Measurements from ENCODE around the gene CHST1. TPM values are rescaled to one million over a fixed set of nuclear protein-coding genes. Genes with fewer than 3 reads are reported as not detected.
A peak's percentile ranks its signal among the peaks of the same experiment; 100 is the strongest.

Gene CHST1
- total RNA-seq, 1 donor from 2014 or later = 3.1 TPM

DNA sequence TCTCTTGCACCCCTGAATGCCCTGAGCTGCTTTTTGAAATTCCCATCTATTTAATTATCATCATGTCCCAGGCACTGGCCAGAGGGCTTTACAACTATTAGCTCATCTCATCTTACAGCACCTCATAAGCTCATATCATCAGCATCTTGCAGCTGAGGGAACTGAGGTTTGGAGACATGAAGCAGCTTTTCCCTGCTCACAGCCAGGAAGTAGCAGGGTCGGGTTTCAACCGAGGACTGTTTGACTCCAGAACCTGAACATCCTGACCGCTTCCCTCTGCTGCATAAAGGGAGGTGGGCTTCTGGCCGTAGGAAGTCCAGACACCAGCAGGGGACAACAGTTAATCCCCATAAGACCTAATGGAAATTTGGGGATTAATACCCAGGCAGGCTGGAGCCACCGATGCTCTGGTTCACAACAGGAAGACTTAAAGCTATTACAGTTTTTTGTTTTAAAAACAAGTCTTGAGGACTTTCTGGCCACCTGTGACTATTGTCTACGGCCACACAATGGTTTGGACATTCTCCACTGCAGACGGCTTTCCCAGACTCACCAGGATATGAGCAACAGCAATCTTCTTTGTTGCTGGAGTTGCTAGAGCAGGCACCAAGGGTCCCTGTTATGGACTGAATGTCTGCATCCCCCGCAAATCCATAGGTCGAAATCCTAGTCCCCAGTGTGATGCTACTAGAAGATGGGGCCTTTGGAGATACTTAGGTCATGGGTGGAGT, 47.4 kb downstream of the CHST1 start:
- DNase-seq = no peak
- intact Hi-C loops (cut with DNase I) = no loop called here
- no peak for ATAC-seq (ENCODE audit: poor library complexity)

DNA sequence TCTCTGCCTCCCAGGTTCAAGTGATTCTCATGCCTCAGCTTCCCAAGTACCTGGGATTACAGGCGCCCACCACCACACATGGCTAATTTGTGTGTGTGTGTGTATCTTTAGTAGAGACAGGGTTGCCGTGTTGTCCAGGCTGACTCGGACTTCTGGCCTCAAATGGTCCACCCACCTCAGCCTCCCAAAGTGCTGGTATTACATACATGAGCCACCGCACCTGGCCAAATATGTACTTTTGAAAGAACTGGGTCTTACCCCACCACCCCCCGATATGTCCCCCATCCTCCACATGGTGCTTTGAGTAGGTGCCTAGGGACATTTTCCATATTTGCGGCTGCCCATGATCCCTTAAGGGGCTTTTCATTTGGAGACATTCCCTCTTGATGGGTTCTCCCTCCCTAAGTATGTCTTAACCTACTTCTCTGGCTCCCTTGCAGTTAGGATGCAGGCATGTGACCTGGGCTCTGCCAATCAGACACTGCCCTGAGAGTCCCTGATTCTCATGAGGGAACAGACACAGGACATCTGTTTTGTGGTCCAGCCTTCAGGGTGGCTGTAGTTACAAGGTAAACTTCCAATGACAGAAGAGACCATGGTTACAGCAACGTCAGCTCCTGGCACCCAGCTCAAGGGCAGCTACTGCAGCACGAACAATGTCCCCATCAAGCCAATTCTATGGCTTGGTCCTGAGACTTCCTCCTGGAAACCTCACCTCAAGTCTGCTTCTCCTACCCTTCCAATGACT, 48.4 kb downstream of the CHST1 start:
- DNase-seq = no peak
- intact Hi-C loops (cut with DNase I) = no loop called here
- no peak for ATAC-seq (ENCODE audit: poor library complexity)

DNA sequence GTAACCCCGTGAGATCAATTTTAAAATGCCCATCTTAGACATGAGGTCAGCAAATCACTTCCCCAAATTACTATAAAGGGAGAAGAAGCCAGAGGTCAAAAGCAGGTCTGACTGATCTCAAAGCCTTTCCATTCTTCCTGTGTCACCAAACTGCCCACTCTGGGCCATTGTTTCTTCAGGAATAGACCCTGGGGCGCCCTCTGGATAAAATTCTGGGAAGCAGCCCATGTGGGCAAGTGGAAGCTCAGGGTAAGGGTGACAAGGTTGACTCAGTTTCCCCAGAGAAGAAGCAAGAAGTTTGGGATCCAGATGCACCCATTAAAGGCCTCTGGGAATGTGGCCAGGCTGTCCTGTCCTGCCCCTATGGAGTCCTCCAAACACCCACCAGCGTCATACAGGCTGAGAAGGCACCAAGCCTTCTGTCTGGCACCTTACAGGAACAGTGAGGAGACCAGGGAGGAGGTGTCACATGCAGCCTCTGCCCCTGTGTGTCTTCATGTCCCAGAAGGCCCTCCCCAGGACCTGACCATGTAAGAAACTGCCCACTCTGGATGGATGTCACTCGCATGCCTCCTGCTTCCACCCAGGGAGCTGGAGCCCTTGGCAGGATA, 50.1 kb downstream of the CHST1 start:
- intact Hi-C loops (cut with DNase I) = no loop called here
- ATAC-seq (ENCODE audit: poor library complexity) = no peak

DNA sequence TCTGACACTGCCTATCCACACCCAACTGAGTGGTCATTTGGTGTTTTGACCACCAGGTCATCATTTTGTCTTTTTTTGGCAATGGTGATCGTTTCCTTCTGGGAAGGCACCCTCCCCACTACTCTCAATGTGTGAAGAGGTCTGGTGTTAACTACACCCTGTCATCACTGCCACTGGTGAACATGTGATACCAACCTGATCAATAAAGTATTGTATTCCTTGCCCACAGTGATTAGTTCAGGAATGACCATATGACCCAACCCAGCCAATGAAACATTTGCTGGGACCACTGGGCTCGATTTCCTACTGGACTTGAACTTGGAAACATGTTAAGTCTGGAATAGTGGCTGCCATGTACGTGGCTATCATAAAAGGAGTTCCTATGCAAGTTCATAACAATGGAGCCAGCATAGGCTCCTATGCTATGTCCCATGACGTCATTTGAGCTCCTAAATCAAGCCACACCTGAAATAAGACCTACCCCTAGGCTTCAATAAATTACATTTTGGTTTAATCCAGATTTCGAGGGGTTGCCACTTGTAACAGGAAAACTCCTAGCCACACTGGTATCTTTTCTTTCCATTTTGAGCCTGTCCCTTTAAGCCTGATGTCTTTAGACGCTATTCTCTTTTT, 51.1 kb downstream of the CHST1 start:
- intact Hi-C loops (cut with DNase I) = no loop called here
- DNase-seq (no peak), ATAC-seq (ENCODE audit: poor library complexity) (no peak)

More for the DNA sequence above, 50.1 kb downstream of the CHST1 start:
- no peak for DNase-seq

DNA sequence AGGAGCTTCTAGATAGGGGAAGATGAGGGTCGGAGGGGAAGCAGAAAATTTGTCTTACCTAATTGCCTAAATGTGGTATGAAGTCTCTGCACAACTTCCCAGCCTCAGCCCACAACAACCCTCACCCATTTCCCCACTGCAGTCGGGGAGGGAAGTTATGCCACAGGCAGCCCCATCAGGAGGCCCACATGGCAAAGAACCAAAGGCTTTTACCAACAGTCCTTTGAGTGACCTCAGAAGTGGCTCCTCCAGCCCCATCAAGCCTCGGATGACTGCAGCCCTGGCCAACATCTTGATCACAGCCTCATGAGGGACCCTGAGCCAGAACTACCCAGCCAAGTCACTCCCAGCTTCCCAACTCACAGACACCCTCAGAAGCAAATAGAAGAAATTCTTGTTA, 54.8 kb downstream of the CHST1 start:
- DNase-seq = peak; percentile 47
- intact Hi-C loops (cut with DNase I) = no loop called here
- peak; percentile 61 for ATAC-seq (ENCODE audit: poor library complexity)

DNA sequence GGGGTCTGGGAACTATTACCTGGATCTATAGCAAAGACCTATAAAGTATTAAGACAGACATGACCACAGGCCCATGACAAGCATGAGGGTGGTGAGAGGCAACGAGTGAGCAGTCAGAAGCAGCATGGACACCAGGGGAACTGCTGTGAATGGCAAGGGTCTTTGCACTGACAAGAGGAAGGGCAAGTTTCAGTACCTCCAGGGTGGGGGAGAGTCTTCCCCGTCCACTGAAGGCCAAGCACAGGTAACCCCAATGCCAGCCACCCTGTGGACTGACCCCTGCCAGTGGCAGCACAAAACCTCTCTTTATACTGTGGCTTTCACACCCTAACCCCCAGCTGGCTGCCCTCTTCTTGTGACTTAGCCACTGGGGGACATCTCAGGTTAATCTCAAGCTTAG, 55.5 kb downstream of the CHST1 start:
- intact Hi-C loops (cut with DNase I) = no loop called here
- DNase-seq (no peak), ATAC-seq (ENCODE audit: poor library complexity) (no peak)

DNA sequence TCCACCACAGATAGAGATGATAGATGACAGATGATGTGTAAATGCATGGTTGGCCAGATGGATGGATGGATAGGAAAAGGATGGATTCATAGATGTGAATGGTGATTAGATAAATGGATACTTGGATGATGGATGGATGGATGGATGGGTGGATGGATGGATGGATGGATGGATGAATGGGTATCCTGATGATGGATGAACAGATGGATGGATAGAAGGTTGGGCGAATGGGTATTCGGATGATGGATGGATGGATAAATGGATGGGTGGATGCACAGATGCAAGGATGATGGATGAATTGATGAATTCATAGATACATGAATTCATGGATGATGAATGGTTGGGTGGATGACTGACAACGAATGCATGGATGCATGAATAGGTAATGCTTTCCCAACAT, 56.1 kb downstream of the CHST1 start:
- intact Hi-C loops (cut with DNase I) = no loop called here
- DNase-seq (no peak), ATAC-seq (ENCODE audit: poor library complexity) (no peak)

DNA sequence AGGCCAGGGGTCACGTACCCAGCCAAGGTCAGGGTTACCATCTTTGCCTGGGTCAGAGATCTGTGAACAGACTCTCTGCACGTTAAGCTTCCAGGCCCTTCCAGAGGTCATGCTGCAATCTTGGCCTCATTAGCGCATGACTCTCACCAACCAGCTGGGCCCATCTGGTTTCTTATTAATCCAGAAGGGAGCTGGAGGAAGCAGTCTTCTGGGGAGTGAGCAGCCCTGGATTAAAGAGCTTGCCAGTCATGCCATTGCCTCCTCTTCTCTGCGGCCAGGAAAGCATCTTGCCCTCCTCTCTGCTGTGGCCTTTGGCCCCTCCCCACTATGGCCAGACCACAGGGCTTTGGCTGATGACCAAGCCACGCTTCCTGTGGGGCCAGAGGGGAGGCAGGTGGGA, 57.4 kb downstream of the CHST1 start:
- intact Hi-C loops (cut with DNase I) = no loop called here
- peak; percentile 75 for ATAC-seq (ENCODE audit: poor library complexity)

DNA sequence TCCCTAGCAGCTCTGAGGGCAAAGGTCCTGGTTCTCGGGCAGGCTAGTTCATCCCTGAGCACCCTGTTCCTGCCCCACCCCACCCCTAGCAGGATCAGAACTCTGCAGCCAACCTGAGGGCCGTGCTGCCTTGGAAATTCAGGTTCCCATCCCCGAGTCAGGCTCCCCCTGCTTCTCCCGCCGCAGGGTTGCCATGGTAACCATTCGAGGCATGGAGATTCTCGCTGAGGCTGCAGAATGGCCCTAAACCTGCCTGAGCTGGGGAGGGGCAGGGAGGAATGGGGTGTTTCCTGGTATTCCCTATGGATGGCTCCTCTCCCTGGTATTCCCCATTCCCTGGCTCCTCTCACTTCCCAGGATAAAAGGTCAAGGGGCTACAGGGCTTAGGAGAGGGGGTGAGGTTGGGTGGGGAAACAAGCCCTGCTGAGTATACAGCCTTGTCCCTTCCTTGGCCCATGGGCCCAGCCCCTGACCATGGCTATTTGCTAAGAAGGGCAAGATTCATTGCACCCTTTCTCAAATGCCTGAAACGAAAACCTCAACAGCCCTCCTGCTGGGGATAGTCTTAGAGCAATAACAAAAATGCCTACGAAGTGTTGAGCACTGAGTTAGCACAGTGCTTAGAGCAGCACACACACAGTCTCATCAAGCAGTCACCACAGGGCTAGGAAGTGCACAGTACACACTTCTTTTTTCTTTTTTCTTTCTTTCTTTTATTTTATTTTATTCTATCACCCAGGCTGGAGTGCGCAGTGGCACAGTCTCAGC, 58.7 kb downstream of the CHST1 start:
- intact Hi-C loops (cut with DNase I) = no loop called here
- ATAC-seq (ENCODE audit: poor library complexity) = no peak
- DNase-seq = no peak

More for the DNA sequence above, 57.4 kb downstream of the CHST1 start:
- DNase-seq = peak; percentile 47

DNA sequence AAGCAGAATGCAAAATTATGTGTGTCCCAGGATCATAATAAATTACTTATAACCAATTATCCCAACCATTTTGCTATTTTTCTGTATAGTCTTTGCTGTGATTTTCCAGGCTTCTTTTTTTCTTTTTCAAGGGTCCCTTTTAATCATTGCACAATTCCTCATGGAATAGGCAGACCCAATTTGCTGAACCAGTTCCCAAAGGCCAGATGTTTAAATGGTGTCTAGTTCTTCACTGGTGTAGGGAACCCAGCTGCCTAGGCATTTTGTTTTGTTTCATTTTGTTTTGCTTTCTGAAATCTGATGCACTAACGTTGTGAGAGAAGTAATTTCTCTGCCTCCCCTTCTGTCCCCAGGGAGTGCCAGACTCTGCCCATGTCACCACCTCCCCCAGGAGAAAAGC, 60.4 kb downstream of the CHST1 start:
- no peak for DNase-seq
- intact Hi-C loops (cut with DNase I) = no loop called here

DNA sequence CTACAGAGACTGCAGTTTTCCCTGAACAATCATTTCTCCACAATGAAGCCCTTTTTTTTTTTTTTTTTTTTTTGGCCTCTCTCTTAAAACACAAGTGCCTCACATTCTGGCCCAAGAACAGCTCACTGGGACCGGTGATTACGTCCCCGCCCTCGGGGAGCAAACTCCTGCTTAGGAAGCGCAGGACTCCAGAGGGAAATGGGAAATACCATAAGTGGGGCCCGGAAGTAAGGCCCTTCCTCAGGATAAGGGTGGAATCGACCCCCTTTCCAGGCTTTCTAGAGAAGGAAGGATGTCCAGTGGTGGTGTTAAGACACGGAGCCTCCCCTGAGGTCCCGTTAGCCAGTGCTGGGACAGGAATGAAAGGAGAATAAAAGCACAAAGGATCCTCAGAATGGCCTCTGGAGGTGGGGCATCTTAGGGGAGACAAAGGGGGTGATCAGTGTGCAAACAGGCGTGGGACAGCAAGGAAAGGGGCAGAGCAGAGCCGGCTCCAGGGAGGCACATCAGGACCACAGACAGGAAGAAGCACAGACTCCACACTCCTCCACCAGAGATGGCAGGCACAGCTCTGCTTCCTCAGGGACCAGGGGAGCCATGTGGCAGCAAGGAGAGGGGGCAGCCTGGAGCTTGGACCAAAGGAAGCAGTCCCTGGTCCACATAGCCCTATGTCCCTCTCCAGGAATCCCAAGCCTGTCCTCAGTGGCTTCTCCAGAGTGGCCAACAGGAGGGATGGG, 61.3 kb downstream of the CHST1 start:
- intact Hi-C loops (cut with DNase I) = no loop called here
- ATAC-seq (ENCODE audit: poor library complexity) (peak; percentile 73), DNase-seq (peak; percentile 67)

More for the DNA sequence above, 60.4 kb downstream of the CHST1 start:
- peak; percentile 42 for ATAC-seq (ENCODE audit: poor library complexity)

DNA sequence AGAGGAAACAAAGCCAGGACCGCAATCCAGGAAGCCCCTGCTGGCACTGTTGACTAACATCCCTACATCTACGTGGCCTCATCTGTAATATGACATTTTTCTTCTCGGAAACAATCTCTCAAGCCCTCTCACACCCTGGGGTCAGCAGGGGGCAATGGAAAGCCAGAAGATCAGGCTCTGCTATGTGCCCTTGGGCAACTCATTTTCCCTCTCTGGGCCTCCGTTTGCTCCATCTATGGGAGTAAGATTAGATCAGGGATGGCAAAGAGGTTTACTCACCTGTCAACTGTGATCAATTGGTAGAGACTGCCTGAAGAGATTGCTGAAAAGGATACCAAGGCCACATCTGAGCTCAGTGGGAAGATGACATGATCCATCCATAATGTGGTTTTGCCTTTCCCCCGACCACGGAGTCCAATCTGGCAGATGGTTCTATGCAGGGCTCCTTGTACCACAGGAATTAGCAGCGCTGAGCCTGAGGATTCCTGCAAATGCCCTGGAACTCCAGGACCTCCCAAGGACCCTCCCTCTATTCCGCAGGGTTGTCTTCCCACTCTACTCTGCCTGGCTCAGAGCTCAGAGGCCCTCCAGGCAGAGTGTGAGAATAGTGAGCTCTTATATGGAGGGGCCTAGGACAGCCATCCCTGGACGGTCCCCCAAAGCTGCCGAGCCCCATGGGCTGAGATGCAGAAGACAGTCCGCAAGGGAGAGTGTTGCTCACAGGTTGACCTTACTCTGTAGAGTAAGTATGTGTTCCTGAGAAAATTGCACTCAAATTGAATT, 66.1 kb downstream of the CHST1 start:
- intact Hi-C loops (cut with DNase I) = no loop called here
- no peak for ATAC-seq (ENCODE audit: poor library complexity)
- no peak for DNase-seq

Small RNA genes within 50 kb of the gene (microRNA-seq; reads per million reads assigned to microRNA genes)
- not detected for gene MIR7154

Other genes with a start within 250 kb of the CHST1 start
- 5.8 TPM for gene SLC35C1, start 139.5 kb upstream of the CHST1 start, total RNA-seq
- gene CRY2, start 181.9 kb upstream of the CHST1 start, total RNA-seq = 68.3 TPM
- gene MAPK8IP1, start 220.0 kb upstream of the CHST1 start, total RNA-seq = 4.5 TPM
- not detected for gene FREY1, start 241.6 kb upstream of the CHST1 start, total RNA-seq